ENCODE measurements around the gene FKBP7. TPM values are rescaled to one million over a fixed set of nuclear protein-coding genes. Genes with fewer than 3 reads are reported as not detected.

The FKBP7 gene
- total and polyA plus RNA-seq, 4 donors: 2.8 to 10.4 (median 4.9) TPM

DNA sequence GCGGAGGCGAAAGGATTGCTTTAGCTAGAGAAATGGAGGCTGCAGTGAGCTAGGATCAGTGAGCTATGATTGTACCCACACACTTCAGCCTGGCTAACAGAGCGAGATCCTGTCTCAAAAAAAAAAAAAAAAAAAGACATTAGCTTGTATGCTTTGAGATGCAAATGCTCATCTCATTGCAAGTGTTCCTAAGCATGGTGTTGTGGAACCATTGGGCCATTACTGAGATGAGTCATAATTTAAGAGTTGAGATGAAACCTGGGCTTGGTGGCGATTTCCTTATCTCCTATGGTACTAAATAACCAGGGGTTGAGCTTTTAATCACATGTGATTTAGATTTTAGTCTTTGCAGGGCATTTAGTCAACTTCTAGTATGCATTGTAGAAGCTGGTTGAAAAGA lies 4.0 kb upstream of the FKBP7 start:
- H3K4me3 ChIP-seq (ENCODE audit: low read depth in 1 of 3, low read length in 3 of 3): no peak overlapping the region
- no peak overlapping the region for H3K9ac ChIP-seq (ENCODE audit: low read depth in 1 of 2, low read length in 2 of 2)
- DNase-seq (ENCODE audit: low spot score): no peak
- 93% methylated on average over 4 of the region's 4 CpGs for WGBS
- TF ChIP-seq, protein P1, sequence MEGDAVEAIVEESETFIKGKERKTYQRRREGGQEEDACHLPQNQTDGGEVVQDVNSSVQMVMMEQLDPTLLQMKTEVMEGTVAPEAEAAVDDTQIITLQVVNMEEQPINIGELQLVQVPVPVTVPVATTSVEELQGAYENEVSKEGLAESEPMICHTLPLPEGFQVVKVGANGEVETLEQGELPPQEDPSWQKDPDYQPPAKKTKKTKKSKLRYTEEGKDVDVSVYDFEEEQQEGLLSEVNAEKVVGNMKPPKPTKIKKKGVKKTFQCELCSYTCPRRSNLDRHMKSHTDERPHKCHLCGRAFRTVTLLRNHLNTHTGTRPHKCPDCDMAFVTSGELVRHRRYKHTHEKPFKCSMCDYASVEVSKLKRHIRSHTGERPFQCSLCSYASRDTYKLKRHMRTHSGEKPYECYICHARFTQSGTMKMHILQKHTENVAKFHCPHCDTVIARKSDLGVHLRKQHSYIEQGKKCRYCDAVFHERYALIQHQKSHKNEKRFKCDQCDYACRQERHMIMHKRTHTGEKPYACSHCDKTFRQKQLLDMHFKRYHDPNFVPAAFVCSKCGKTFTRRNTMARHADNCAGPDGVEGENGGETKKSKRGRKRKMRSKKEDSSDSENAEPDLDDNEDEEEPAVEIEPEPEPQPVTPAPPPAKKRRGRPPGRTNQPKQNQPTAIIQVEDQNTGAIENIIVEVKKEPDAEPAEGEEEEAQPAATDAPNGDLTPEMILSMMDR (IDR thresholded peaks at IDR 0.05; ENCODE audit: low read depth, low read length, missing input control): no peak
- TF ChIP-seq EGR1 (IDR thresholded peaks at IDR 0.05; ENCODE audit: low read depth in 2 of 2): no peak
- TF ChIP-seq FOXA2 (IDR thresholded peaks at IDR 0.05): no peak
- no peak for TF ChIP-seq YY1 (IDR thresholded peaks at IDR 0.05)
- TF ChIP-seq NR2F2 (IDR thresholded peaks at IDR 0.05): no peak
- TF ChIP-seq FOXA1 (IDR thresholded peaks at IDR 0.05): no peak
- TF ChIP-seq GABPA (IDR thresholded peaks at IDR 0.05 in 1 of 2, conservative IDR thresholded peaks at IDR 0.05 in 1 of 2): no peak
- no peak for TF ChIP-seq TAF1 (conservative IDR thresholded peaks at IDR 0.05)
- no peak for TF ChIP-seq SP1 (IDR thresholded peaks at IDR 0.05)
- H3K27me3 ChIP-seq (ENCODE audit: control insufficient read depth in 4 of 4, insufficient read depth in 4 of 4, low read length in 3 of 4): no peaks in the 10 kb centered on the region
- peaks cover 0 to 3% (median under 1%) of the 10 kb centered on the region in 4 donors for H3K36me3 ChIP-seq (ENCODE audit: control insufficient read depth in 4 of 4, insufficient read depth in 3 of 4, low read depth in 1 of 4, low read length in 3 of 4)
- no peak overlapping the region for H3K27ac ChIP-seq (ENCODE audit: low read depth in 1 of 2, low read length in 2 of 2)
- peaks cover 9 to 51% (median 31%) of the 10 kb centered on the region in 4 donors for H3K4me1 ChIP-seq (ENCODE audit: control insufficient read depth in 4 of 4, insufficient read depth in 4 of 4, low read length in 3 of 4)
- no peaks in the 10 kb centered on the region for H3K9me3 ChIP-seq (ENCODE audit: control insufficient read depth in 4 of 4, low read length in 3 of 4)

DNA sequence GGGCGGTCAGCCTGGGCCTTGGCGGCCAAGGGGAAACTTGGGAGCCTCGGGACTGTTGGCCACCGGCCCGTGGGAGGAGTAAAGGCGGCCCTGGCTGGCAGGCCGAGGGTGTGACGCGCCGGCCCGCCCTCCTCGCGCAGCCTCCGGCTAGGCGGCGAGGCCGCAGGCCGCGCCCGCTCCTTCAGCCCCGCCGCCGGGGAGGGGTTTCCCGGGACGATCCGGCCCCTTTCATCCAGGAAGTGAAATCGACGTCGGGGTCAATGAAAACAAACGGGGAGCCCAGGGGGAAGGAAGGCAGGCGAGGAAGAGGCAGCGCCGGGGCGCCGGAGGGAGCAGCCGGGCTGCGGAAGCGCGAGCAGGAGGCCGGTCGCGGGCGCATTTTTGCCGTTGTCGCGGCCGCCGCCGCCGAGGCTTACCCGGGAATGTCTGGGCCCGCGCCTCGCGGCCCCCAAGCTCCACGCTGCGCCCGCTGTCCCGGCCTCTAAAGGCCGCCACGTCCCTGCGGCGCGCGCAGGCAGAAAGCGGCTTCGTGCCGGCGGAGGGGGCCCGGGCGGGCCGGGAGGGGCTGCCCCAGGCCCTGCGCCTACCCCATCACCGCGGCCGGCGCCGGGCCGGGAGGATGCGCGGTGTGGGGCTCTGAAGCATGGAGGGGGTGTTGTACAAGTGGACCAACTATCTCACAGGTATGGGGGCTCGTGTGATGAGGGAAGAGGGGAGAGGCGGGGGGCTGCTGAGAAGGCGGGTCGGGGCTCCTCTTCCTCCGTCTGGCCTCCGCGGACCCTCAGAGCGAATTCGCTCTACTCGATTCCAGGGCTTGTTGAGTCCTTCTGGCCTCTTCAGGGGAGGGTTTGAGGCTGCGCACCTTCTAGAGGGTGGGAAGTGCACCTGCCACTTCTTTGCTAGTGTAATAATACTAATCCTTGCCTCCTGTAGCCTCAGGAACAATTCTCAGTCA lies 2.1 kb upstream of the FKBP7 start, which contains the start of gene PLEKHA3:
TSS of gene PLEKHA3 (plus strand) at position 231 of the 955 bp plus-strand sequence. CDS start at position 644, 413 bp downstream.
- Histone ChIP-seq H3K27me3 (ENCODE audit: control insufficient read depth in 4 of 4, insufficient read depth in 4 of 4, low read length in 3 of 4) (no peaks in the 10 kb centered on the region), H3K27ac (ENCODE audit: low read depth in 1 of 2, low read length in 2 of 2) (peak within 1 kb of the TSS; percentile 93 to 96), H3K4me3 (ENCODE audit: low read depth in 1 of 3, low read length in 3 of 3) (peak within 1 kb of the TSS; percentile 70 to 92 (median 75)), H3K9ac (ENCODE audit: low read depth in 1 of 2, low read length in 2 of 2) (peak within 1 kb of the TSS; percentile 66 to 80), H3K9me3 (ENCODE audit: control insufficient read depth in 4 of 4, low read length in 3 of 4) (no peaks in the 10 kb centered on the region), H3K36me3 (ENCODE audit: control insufficient read depth in 4 of 4, insufficient read depth in 3 of 4, low read depth in 1 of 4, low read length in 3 of 4) (peaks cover 0 to 1% (median 0%) of the 10 kb centered on the region in 4 donors), H3K4me1 (ENCODE audit: control insufficient read depth in 4 of 4, insufficient read depth in 4 of 4, low read length in 3 of 4) (peaks cover 9 to 60% (median 35%) of the 10 kb centered on the region in 4 donors)
- TF ChIP-seq YY1 (IDR thresholded peaks at IDR 0.05) (peak; percentile 64), RAD21 (IDR thresholded peaks at IDR 0.05) (peak in 1 of 2 donors; percentile 31), HNF4A (conservative IDR thresholded peaks at IDR 0.05) (peak in 1 of 2 donors; percentile 51), SP1 (IDR thresholded peaks at IDR 0.05) (peak; percentile 35), EGR1 (IDR thresholded peaks at IDR 0.05; ENCODE audit: low read depth in 2 of 2) (no peak), GABPA (IDR thresholded peaks at IDR 0.05 in 1 of 2, conservative IDR thresholded peaks at IDR 0.05 in 1 of 2) (peak in 1 of 2 donors; percentile 66), NR2F2 (IDR thresholded peaks at IDR 0.05) (peak; percentile 20)
- TF ChIP-seq, protein P2, sequence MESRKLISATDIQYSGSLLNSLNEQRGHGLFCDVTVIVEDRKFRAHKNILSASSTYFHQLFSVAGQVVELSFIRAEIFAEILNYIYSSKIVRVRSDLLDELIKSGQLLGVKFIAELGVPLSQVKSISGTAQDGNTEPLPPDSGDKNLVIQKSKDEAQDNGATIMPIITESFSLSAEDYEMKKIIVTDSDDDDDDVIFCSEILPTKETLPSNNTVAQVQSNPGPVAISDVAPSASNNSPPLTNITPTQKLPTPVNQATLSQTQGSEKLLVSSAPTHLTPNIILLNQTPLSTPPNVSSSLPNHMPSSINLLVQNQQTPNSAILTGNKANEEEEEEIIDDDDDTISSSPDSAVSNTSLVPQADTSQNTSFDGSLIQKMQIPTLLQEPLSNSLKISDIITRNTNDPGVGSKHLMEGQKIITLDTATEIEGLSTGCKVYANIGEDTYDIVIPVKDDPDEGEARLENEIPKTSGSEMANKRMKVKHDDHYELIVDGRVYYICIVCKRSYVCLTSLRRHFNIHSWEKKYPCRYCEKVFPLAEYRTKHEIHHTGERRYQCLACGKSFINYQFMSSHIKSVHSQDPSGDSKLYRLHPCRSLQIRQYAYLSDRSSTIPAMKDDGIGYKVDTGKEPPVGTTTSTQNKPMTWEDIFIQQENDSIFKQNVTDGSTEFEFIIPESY (IDR thresholded peaks at IDR 0.05): no peak
- TF ChIP-seq, protein P3, sequence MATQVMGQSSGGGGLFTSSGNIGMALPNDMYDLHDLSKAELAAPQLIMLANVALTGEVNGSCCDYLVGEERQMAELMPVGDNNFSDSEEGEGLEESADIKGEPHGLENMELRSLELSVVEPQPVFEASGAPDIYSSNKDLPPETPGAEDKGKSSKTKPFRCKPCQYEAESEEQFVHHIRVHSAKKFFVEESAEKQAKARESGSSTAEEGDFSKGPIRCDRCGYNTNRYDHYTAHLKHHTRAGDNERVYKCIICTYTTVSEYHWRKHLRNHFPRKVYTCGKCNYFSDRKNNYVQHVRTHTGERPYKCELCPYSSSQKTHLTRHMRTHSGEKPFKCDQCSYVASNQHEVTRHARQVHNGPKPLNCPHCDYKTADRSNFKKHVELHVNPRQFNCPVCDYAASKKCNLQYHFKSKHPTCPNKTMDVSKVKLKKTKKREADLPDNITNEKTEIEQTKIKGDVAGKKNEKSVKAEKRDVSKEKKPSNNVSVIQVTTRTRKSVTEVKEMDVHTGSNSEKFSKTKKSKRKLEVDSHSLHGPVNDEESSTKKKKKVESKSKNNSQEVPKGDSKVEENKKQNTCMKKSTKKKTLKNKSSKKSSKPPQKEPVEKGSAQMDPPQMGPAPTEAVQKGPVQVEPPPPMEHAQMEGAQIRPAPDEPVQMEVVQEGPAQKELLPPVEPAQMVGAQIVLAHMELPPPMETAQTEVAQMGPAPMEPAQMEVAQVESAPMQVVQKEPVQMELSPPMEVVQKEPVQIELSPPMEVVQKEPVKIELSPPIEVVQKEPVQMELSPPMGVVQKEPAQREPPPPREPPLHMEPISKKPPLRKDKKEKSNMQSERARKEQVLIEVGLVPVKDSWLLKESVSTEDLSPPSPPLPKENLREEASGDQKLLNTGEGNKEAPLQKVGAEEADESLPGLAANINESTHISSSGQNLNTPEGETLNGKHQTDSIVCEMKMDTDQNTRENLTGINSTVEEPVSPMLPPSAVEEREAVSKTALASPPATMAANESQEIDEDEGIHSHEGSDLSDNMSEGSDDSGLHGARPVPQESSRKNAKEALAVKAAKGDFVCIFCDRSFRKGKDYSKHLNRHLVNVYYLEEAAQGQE (IDR thresholded peaks at IDR 0.05): peak; percentile 71
- TF ChIP-seq, protein P4, sequence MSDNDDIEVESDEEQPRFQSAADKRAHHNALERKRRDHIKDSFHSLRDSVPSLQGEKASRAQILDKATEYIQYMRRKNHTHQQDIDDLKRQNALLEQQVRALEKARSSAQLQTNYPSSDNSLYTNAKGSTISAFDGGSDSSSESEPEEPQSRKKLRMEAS (IDR thresholded peaks at IDR 0.05): no peak
- whole genome bisulfite sequencing: under 1% methylated on average over 92 of the region's 92 CpGs
- peak; percentile 88 for DNase-seq (ENCODE audit: low spot score)

Measured in liver (tissue), 9 donors.